Testis (tissue), 3 donors: ENCODE measurements around the gene MPO. TPM values are rescaled to one million over a fixed set of nuclear protein-coding genes. Genes with fewer than 3 reads are reported as not detected.
A peak's percentile ranks its signal among the peaks of the same experiment; 100 is the strongest.

Experiments used
- DNase-seq: peaks from one replicate; pipeline ENCODE4 v3.0.0-alpha.2; 2019
- H3K27ac ChIP-seq, 2 donors: fragments of 200-600 bp; sonication (generic); one replicate each; pipeline ENCODE4 v1.5.1; 2019
- H3K27me3 ChIP-seq: fragments of 200-600 bp; sonication (generic); one replicate; pipeline ENCODE4 v1.5.1; 2019
- H3K36me3 ChIP-seq: fragments of 200-600 bp; sonication (generic); one replicate; pipeline ENCODE4 v1.5.1; 2017; ENCODE audit warnings: low read depth; ENCODE audit errors: missing control alignments
- H3K4me1 ChIP-seq: fragments of 200-600 bp; sonication (generic); one replicate; pipeline ENCODE4 v1.5.1; 2019
- H3K4me3 ChIP-seq, 2 donors: fragments of 200-600 bp; sonication (generic); one replicate each; pipeline ENCODE4 v1.5.1; 2017 to 2019
- H3K9me3 ChIP-seq: fragments of 200-600 bp; sonication (generic); one replicate; pipeline ENCODE4 v1.5.1; 2017
- CTCF ChIP-seq, 3 experiments: fragments of 450-650 bp in 2 of 3; fragments of 200-600 bp in 1 of 3; sonication (generic) in 1 of 3; IDR thresholded peaks; one replicate each; pipeline ENCODE4 v1.5.1; 2016 to 2019; ENCODE audit warnings: antibody characterized with exemption in 3 of 3, mild to moderate bottlenecking in 2 of 3, moderate library complexity in 1 of 3
- POLR2A ChIP-seq: fragments of 450-650 bp; IDR thresholded peaks from one replicate; pipeline ENCODE4 v1.6.1; 2017; ENCODE audit warnings: antibody characterized with exemption, mild to moderate bottlenecking, moderate library complexity
- WGBS, 2 donors: methylation state at CpG; one replicate each; pipeline ENCODE4 v1.1.5; 2018; 5-methylcytosine and 5-hydroxymethylcytosine counted together
- intact Hi-C: fragments of 100-400 bp; cut with DNase I; formaldehyde crosslinking; loops from one replicate; pipeline ENCODE4 v1.15.1; 2023; ENCODE audit warnings: low total_unique reads
- polyA plus RNA-seq: library from polyadenylated mRNA; stranded (reverse); fragments of 350-450 nt; fragmentation: Illumina TruSeq; extraction: RNeasy Lipid Tissue Mini Kit (QIAGEN cat#74804); gene quantifications from one replicate; pipeline ENCODE4 v1.2.3, GENCODE V29; 2014; ENCODE audit warnings: low read depth, low replicate concordance; ENCODE audit not compliant: insufficient read depth
- total RNA-seq, 2 donors: library from RNA; depleted of rRNA; stranded (reverse); fragments of >200 nt; gene quantifications; one replicate each; pipeline ENCODE4 v1.2.3, GENCODE V29; 2016

The MPO gene
- total and polyA plus RNA-seq, 3 donors from 2014 or later, result 0.87 to 1.1 (median 0.87) TPM

GRCh38 chr17:58282442-58282841 is 1.7 kb upstream of the MPO start:
- 89 to 90% methylated on average over 6 of the region's 6 CpGs for WGBS, 2 donors
- DNase-seq, result no peak
- H3K27ac ChIP-seq, result no peak overlapping the region
- H3K9me3 ChIP-seq, result no peaks in the 10 kb centered on the region
- H3K4me3 ChIP-seq, result no peak overlapping the region
- H3K27me3 ChIP-seq, result no peaks in the 10 kb centered on the region
- no peaks in the 10 kb centered on the region for H3K36me3 ChIP-seq
- intact Hi-C loops, result no loop called here
- peaks cover 9% of the 10 kb centered on the region for H3K4me1 ChIP-seq
- TF ChIP-seq POLR2A (no peak), CTCF (IDR thresholded peaks at IDR 0.05) (no peak)

- Histone ChIP-seq H3K27me3 (no peaks in the 10 kb centered on the region), H3K27ac (no peak overlapping the region), H3K4me1 (peaks cover 9% of the 10 kb centered on the region), H3K9me3 (no peaks in the 10 kb centered on the region), H3K4me3 (no peak overlapping the region), H3K36me3 (no peaks in the 10 kb centered on the region)
- no peak for TF ChIP-seq CTCF (IDR thresholded peaks at IDR 0.05)
- TF ChIP-seq POLR2A, result no peak
- DNase-seq, result no peak
- 48% methylated on average over 2 of the region's 2 CpGs; no CpG with 5 or more reads in 1 of the 2 donors for WGBS, 2 donors
- intact Hi-C loops, result no loop called here
Observed at GRCh38 chr17:58281511-58282011, 826 bp upstream of the MPO start.

GRCh38 chr17:58279736-58280479 is 827 bp downstream of the MPO start:
- WGBS, 2 donors, result 52 to 71% methylated on average over 8 to 16 of the region's 16 CpGs
- intact Hi-C loops, result no loop called here

GRCh38 chr17:58279016-58279711 is 1.6 kb downstream of the MPO start:
- Histone ChIP-seq H3K4me3 (peak overlapping the region in 1 of 2 donors; percentile 23), H3K27me3 (no peaks in the 10 kb centered on the region), H3K4me1 (peaks cover 9% of the 10 kb centered on the region), H3K9me3 (no peaks in the 10 kb centered on the region), H3K36me3 (no peaks in the 10 kb centered on the region), H3K27ac (no peak overlapping the region)
- no peak for TF ChIP-seq POLR2A
- no peak for TF ChIP-seq CTCF (IDR thresholded peaks at IDR 0.05)
- intact Hi-C loops, result no loop called here
- 10 to 19% methylated on average over 11 to 39 of the region's 60 CpGs for WGBS, 2 donors
- DNase-seq, result peak; percentile 34

More at GRCh38 chr17:58279736-58280479, 827 bp downstream of the MPO start:
- H3K9me3 ChIP-seq, result no peaks in the 10 kb centered on the region
- no peak overlapping the region for H3K27ac ChIP-seq
- H3K4me3 ChIP-seq, result no peak overlapping the region
- no peaks in the 10 kb centered on the region for H3K27me3 ChIP-seq
- H3K36me3 ChIP-seq, result no peaks in the 10 kb centered on the region
- DNase-seq, result no peak
- peaks cover 9% of the 10 kb centered on the region for H3K4me1 ChIP-seq
- TF ChIP-seq POLR2A (no peak), CTCF (IDR thresholded peaks at IDR 0.05) (no peak)
